Thyroid gland (tissue), 4 donors: ENCODE measurements around the gene SCD5.

ENCODE experiments used
- CTCF ChIP-seq, 6 experiments: fragments of 200-600 bp in 3 of 6; fragments of 450-650 bp in 3 of 6; sonication (generic) in 3 of 6; IDR thresholded peaks; one replicate each; pipeline ENCODE4 v1.5.1; 2016 to 2019; ENCODE audit warnings: antibody characterized with exemption in 6 of 6, mild to moderate bottlenecking in 2 of 6, inconsistent platforms in 1 of 6, moderate library complexity in 1 of 6
- POLR2A ChIP-seq, 2 donors: fragments of 450-650 bp; IDR thresholded peaks; one replicate each; pipeline ENCODE4 v1.6.1; 2017; ENCODE audit warnings: antibody characterized with exemption in 2 of 2, mild to moderate bottlenecking in 2 of 2, moderate library complexity in 1 of 2

- TF ChIP-seq CTCF (IDR thresholded peaks at IDR 0.05) (no peak), POLR2A (IDR thresholded peaks at IDR 0.05) (no peak)
Observed at GRCh38 chr4:82770607-82771006, 28.0 kb downstream of the SCD5 start.
